ENCODE data around the gene CDS1. TPM values are rescaled to one million over a fixed set of nuclear protein-coding genes. Genes with fewer than 3 reads are reported as not detected.

The CDS1 gene
- total RNA-seq, 1 experiment from 2014 or later = 16.1 TPM

DNA sequence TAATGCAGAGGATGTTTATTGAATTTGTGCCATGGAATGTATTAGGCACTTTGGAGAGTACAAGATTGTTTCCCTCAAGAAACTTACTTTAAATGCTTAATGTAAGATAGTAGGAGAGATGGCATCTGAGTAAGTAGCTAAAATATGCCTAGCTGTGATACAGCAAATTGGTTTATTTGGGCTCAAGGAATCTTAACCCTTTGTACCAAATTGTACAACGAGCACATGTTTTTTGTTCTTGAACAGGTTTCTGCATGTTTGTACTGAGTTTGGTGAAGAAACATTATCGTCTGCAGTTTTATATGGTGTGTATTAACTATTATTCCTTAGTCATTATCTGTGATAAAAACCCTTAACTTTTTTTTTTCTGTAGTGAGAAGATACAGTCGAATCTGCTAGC, 48.6 kb downstream of the CDS1 start:
- no TSS peak for BruUV-seq (replicated peaks)
- no peak overlapping the region for H3K27ac ChIP-seq (ENCODE audit: low read length)
- ATAC-seq (no peak), DNase-seq (ENCODE audit: low read depth, low spot score) (no peak)
- H3K27me3 ChIP-seq (ENCODE audit: control insufficient read depth, insufficient read depth, low read length) = no peaks in the 10 kb centered on the region
- intact Hi-C loops (cut with micrococcal nuclease; ENCODE audit: unreplicated experiment) (no loop called here), in situ Hi-C loops (cut with HindIII; ENCODE audit: low pct_unique_long_range_greater_than_20kb, low sequenced_read_pairs) (no loop called here)
- no peak for TF ChIP-seq TCF7L2 (IDR thresholded peaks at IDR 0.05; ENCODE audit: low read depth, low read length)
- TF ChIP-seq, protein P1, sequence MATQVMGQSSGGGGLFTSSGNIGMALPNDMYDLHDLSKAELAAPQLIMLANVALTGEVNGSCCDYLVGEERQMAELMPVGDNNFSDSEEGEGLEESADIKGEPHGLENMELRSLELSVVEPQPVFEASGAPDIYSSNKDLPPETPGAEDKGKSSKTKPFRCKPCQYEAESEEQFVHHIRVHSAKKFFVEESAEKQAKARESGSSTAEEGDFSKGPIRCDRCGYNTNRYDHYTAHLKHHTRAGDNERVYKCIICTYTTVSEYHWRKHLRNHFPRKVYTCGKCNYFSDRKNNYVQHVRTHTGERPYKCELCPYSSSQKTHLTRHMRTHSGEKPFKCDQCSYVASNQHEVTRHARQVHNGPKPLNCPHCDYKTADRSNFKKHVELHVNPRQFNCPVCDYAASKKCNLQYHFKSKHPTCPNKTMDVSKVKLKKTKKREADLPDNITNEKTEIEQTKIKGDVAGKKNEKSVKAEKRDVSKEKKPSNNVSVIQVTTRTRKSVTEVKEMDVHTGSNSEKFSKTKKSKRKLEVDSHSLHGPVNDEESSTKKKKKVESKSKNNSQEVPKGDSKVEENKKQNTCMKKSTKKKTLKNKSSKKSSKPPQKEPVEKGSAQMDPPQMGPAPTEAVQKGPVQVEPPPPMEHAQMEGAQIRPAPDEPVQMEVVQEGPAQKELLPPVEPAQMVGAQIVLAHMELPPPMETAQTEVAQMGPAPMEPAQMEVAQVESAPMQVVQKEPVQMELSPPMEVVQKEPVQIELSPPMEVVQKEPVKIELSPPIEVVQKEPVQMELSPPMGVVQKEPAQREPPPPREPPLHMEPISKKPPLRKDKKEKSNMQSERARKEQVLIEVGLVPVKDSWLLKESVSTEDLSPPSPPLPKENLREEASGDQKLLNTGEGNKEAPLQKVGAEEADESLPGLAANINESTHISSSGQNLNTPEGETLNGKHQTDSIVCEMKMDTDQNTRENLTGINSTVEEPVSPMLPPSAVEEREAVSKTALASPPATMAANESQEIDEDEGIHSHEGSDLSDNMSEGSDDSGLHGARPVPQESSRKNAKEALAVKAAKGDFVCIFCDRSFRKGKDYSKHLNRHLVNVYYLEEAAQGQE (IDR thresholded peaks at IDR 0.05; ENCODE audit: insufficient read depth in 1 of 2, low read depth in 2 of 2, low read length in 1 of 2) = no peak
- no peak for TF ChIP-seq SIN3A (IDR thresholded peaks at IDR 0.05; ENCODE audit: borderline replicate concordance, insufficient read depth, low read depth, low read length)
- TF ChIP-seq, protein P2, sequence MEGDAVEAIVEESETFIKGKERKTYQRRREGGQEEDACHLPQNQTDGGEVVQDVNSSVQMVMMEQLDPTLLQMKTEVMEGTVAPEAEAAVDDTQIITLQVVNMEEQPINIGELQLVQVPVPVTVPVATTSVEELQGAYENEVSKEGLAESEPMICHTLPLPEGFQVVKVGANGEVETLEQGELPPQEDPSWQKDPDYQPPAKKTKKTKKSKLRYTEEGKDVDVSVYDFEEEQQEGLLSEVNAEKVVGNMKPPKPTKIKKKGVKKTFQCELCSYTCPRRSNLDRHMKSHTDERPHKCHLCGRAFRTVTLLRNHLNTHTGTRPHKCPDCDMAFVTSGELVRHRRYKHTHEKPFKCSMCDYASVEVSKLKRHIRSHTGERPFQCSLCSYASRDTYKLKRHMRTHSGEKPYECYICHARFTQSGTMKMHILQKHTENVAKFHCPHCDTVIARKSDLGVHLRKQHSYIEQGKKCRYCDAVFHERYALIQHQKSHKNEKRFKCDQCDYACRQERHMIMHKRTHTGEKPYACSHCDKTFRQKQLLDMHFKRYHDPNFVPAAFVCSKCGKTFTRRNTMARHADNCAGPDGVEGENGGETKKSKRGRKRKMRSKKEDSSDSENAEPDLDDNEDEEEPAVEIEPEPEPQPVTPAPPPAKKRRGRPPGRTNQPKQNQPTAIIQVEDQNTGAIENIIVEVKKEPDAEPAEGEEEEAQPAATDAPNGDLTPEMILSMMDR (IDR thresholded peaks at IDR 0.05) = no peak
- no peak for TF ChIP-seq POLR2AphosphoS5 (IDR thresholded peaks at IDR 0.05; ENCODE audit: low read depth, low read length)
- CTCF ChIA-PET = no interaction called here
- H3K4me1 ChIP-seq (ENCODE audit: control insufficient read depth, insufficient read depth, low read length) = no peaks in the 10 kb centered on the region
- H3K9me3 ChIP-seq (ENCODE audit: control insufficient read depth, insufficient read depth, low read depth, low read length) = no peaks in the 10 kb centered on the region
- POLR2A ChIA-PET = no interaction called here
- H3K4me3 ChIP-seq (ENCODE audit: low read depth in 2 of 2, low read length in 2 of 2) = no peak overlapping the region
- H3K36me3 ChIP-seq (ENCODE audit: control insufficient read depth, insufficient read depth, low read length) = no peaks in the 10 kb centered on the region

DNA sequence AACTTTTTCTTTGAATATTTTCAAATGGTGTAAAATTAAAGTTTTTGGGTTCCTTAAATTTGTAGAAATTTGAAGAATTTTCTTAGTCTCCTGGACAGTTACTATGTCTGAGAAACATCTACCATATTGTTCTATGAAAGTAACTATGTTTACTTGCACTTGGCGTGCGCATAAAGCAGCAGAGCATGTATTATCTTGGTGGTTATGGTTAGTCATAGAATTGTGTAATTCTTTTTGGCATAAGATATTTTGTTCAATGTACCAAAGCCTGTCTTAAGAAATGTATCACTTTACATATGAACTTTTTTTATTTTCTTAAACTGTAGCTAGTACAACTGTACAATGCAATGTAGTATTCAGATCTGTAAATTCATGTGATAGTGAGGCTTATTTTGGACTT, 49.2 kb downstream of the CDS1 start:
- ChIA-PET POLR2A (no interaction called here), CTCF (no interaction called here)
- Histone ChIP-seq H3K9me3 (ENCODE audit: control insufficient read depth, insufficient read depth, low read depth, low read length) (no peaks in the 10 kb centered on the region), H3K4me1 (ENCODE audit: control insufficient read depth, insufficient read depth, low read length) (no peaks in the 10 kb centered on the region), H3K4me3 (ENCODE audit: low read depth in 2 of 2, low read length in 2 of 2) (no peak overlapping the region), H3K36me3 (ENCODE audit: control insufficient read depth, insufficient read depth, low read length) (no peaks in the 10 kb centered on the region), H3K27me3 (ENCODE audit: control insufficient read depth, insufficient read depth, low read length) (no peaks in the 10 kb centered on the region), H3K27ac (ENCODE audit: low read length) (no peak overlapping the region)
- in situ Hi-C loops (cut with HindIII; ENCODE audit: low pct_unique_long_range_greater_than_20kb, low sequenced_read_pairs) = no loop called here
- intact Hi-C loops (cut with micrococcal nuclease; ENCODE audit: unreplicated experiment) = no loop called here
- BruUV-seq (replicated peaks) = no TSS peak
- no peak for ATAC-seq
- TF ChIP-seq TCF7L2 (IDR thresholded peaks at IDR 0.05; ENCODE audit: low read depth, low read length) (no peak), SIN3A (IDR thresholded peaks at IDR 0.05; ENCODE audit: borderline replicate concordance, insufficient read depth, low read depth, low read length) (no peak), POLR2AphosphoS5 (IDR thresholded peaks at IDR 0.05; ENCODE audit: low read depth, low read length) (no peak)
- TF ChIP-seq, protein P1 (IDR thresholded peaks at IDR 0.05; ENCODE audit: insufficient read depth in 1 of 2, low read depth in 2 of 2, low read length in 1 of 2) = no peak
- TF ChIP-seq, protein P2 (IDR thresholded peaks at IDR 0.05) = no peak
- no peak for DNase-seq (ENCODE audit: low read depth, low spot score)
